Sigmoid colon (tissue), 7 donors: ENCODE results near the gene PHF21A. TPM values are rescaled to one million over a fixed set of nuclear protein-coding genes. Genes with fewer than 3 reads are reported as not detected.

Source experiments
- DNase-seq: peaks from one replicate; pipeline ENCODE4 v3.0.0-alpha.2; 2019
- H3K27ac ChIP-seq, 4 donors: fragments of 200-600 bp; sonication (generic); one replicate each; pipeline ENCODE4 v1.5.1; 2016 to 2019; ENCODE audit warnings: mild to moderate bottlenecking in 1 of 4
- H3K27me3 ChIP-seq, 3 donors: fragments of 200-600 bp; sonication (generic); one replicate each; pipeline ENCODE4 v1.5.1; 2019; ENCODE audit warnings: mild to moderate bottlenecking in 1 of 3
- H3K36me3 ChIP-seq, 4 donors: fragments of 200-600 bp; sonication (generic); one replicate each; pipeline ENCODE4 v1.5.1; 2016 to 2019
- H3K4me1 ChIP-seq, 4 donors: fragments of 200-600 bp; sonication (generic); one replicate each; pipeline ENCODE4 v1.5.1; 2017 to 2019
- H3K4me3 ChIP-seq, 4 donors: fragments of 200-600 bp; sonication (generic); one replicate each; pipeline ENCODE4 v1.5.1; 2017 to 2019; ENCODE audit warnings: mild to moderate bottlenecking in 2 of 4, moderate library complexity in 1 of 4
- H3K9me3 ChIP-seq, 4 donors: fragments of 200-600 bp in 3 of 4; sonication (generic) in 3 of 4; one replicate each; pipeline versions ENCODE4 v1.5.1 to v1.6.1; 2013 to 2019
- EP300 ChIP-seq, 4 donors: sonication (generic); formaldehyde crosslinking; IDR thresholded peaks; one replicate each; pipeline ENCODE4 v1.6.1; 2017; ENCODE audit warnings: antibody characterized with exemption in 4 of 4
- POLR2A ChIP-seq, 2 donors: fragments of 450-650 bp; IDR thresholded peaks; one replicate each; pipeline ENCODE4 v1.6.1; 2016; ENCODE audit warnings: antibody characterized with exemption in 2 of 2, mild to moderate bottlenecking in 2 of 2, moderate library complexity in 2 of 2
- POLR2AphosphoS5 ChIP-seq, 4 donors: sonication (generic); formaldehyde crosslinking; IDR thresholded peaks; one replicate each; pipeline ENCODE4 v1.6.1; 2017; ENCODE audit warnings: antibody characterized with exemption in 4 of 4
- WGBS, 2 donors: extraction: QIAGEN DNeasy Blood & Tissue Kit; methylation state at CpG; one replicate each; pipeline ENCODE4 v1.1.7; 2013; 5-methylcytosine and 5-hydroxymethylcytosine counted together
- intact Hi-C: fragments of 100-400 bp; cut with DNase I; formaldehyde crosslinking; loops from one replicate; pipeline ENCODE4 v1.15.1; 2023
- polyA plus RNA-seq, 3 donors: library from polyadenylated mRNA; stranded (reverse); fragments of 200-250 nt; gene quantifications; one replicate each; pipeline ENCODE4 v1.2.3, GENCODE V29; 2013
- total RNA-seq, 4 donors: library from RNA; depleted of rRNA; stranded (reverse); fragments of >200 nt; gene quantifications; one replicate each; pipeline ENCODE4 v1.1.0, GENCODE V29; 2016
- TF ChIP-seq, protein P1 (sequence below), 4 experiments: fragments of 450-650 bp in 3 of 4; fragments of 200-600 bp in 1 of 4; IDR thresholded peaks; one replicate each; pipeline ENCODE4 v1.5.1; 2016 to 2019; ENCODE audit warnings: antibody characterized with exemption in 4 of 4, mild to moderate bottlenecking in 3 of 4, moderate library complexity in 2 of 4
- donor health status: healthy with polysubstance abuse.
- donor health status: Bipolar disorder and iron deficiency.
- donor health status: healthy.

PHF21A gene
- total and polyA plus RNA-seq, 7 donors = 5.3 to 58.6 (median 30.3) TPM

DNA sequence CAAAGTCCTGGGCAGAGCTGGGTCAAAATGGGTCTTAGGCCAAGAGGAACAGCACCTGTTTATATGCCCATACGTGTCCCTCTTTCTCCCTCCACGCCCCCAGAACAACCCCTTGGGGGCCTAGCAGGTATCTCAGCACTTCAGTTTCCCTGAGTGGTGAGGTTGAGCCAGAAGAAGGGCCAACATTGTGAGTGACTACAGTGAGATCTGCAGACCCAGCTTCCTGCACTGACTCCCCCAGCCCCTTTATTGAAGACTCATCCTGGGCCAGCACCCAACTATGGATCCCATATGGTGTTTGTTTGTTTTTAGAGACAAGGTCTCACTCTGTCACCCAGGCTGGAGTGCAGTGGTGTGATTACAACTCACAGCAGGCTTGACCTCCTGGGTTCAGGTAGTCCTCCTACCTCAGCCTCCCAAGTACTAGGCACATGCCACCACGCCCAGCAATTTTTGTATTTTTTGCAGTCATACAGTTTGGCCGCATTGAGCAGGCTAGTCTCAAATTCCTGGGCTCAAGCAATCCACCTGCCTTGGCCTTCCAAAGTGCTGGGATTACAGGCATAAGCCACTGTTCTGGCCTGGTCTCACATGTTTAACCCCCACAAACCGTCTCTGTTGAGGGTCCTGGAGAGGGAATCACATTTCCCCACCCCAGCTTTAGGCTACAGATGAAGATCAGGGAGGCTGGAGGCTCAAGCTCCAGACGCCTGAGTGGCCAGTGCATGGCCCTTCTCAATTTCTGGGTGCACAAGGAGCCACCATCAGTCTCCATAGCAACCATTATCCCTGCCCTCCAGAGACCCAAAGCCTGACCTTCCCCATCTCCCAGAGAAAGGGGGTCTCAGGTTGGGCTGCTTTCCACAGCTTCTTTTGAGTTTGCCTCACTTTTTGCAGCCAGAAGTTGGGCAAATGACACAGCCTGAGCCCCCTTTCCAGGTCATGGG lies 200.4 kb downstream of the PHF21A start:
- Histone ChIP-seq H3K4me3 (no peak overlapping the region), H3K36me3 (peaks cover 0 to 2% (median 0%) of the 10 kb centered on the region in 4 donors), H3K4me1 (peaks cover 0 to 38% (median 32%) of the 10 kb centered on the region in 4 donors), H3K27ac (no peak overlapping the region), H3K27me3 (peaks cover 15 to 34% (median 20%) of the 10 kb centered on the region in 3 donors), H3K9me3 (no peaks in the 10 kb centered on the region)
- WGBS, 2 donors = 84 to 91% methylated on average over 6 of the region's 6 CpGs
- DNase-seq = peak; percentile 42
- intact Hi-C loops = no loop called here
- TF ChIP-seq EP300 (IDR thresholded peaks at IDR 0.05) (no peak), POLR2AphosphoS5 (IDR thresholded peaks at IDR 0.05) (no peak), POLR2A (IDR thresholded peaks at IDR 0.05) (no peak)
- TF ChIP-seq, protein P1, sequence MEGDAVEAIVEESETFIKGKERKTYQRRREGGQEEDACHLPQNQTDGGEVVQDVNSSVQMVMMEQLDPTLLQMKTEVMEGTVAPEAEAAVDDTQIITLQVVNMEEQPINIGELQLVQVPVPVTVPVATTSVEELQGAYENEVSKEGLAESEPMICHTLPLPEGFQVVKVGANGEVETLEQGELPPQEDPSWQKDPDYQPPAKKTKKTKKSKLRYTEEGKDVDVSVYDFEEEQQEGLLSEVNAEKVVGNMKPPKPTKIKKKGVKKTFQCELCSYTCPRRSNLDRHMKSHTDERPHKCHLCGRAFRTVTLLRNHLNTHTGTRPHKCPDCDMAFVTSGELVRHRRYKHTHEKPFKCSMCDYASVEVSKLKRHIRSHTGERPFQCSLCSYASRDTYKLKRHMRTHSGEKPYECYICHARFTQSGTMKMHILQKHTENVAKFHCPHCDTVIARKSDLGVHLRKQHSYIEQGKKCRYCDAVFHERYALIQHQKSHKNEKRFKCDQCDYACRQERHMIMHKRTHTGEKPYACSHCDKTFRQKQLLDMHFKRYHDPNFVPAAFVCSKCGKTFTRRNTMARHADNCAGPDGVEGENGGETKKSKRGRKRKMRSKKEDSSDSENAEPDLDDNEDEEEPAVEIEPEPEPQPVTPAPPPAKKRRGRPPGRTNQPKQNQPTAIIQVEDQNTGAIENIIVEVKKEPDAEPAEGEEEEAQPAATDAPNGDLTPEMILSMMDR (IDR thresholded peaks at IDR 0.05) = no peak

DNA sequence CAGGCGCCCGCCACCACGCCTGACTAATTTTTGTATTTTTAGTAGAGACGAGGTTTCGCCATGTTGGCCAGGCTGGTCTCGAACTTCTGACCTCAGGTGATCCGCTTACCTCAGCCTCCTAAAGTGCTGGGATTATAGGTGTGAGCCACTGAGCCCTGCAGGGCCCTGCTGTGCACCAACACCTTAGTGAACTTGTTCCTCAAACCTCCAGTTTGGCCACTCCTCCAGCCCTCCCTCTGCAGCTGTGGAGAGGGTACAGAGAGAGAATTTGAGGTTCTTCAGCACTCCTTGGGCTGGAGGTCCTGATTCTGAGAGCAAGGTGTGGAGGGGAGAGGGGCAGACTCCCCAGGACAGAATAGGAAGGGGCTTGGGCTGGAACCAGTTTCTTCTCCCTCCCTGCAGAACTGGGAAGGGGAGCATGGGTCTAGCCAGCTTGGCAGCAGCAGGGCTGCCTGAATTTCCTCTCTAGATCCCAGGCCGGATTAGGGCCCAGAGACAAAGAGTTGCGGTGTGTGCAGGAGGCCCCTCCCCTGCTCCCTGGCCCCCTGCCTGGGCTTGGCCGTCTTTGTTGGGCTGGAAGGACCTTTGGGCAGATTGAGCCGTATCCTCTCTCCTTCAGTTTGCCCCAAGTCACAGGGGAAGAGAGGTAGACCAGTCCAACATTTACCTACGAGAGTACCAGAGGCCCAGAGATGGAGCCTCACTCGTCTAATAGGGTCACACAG lies 201.3 kb downstream of the PHF21A start:
- Histone ChIP-seq H3K4me3 (no peak overlapping the region), H3K9me3 (no peaks in the 10 kb centered on the region), H3K27me3 (peaks cover 15 to 28% (median 20%) of the 10 kb centered on the region in 3 donors), H3K4me1 (peaks cover 0 to 38% (median 32%) of the 10 kb centered on the region in 4 donors), H3K27ac (no peak overlapping the region), H3K36me3 (peaks cover 0 to 11% (median 4%) of the 10 kb centered on the region in 4 donors)
- intact Hi-C loops = no loop called here
- WGBS, 2 donors = 83 to 88% methylated on average over 13 of the region's 13 CpGs
- DNase-seq = peak; percentile 58
- TF ChIP-seq POLR2AphosphoS5 (IDR thresholded peaks at IDR 0.05) (no peak), EP300 (IDR thresholded peaks at IDR 0.05) (no peak), POLR2A (IDR thresholded peaks at IDR 0.05) (no peak)
- TF ChIP-seq, protein P1 (IDR thresholded peaks at IDR 0.05) = no peak

DNA sequence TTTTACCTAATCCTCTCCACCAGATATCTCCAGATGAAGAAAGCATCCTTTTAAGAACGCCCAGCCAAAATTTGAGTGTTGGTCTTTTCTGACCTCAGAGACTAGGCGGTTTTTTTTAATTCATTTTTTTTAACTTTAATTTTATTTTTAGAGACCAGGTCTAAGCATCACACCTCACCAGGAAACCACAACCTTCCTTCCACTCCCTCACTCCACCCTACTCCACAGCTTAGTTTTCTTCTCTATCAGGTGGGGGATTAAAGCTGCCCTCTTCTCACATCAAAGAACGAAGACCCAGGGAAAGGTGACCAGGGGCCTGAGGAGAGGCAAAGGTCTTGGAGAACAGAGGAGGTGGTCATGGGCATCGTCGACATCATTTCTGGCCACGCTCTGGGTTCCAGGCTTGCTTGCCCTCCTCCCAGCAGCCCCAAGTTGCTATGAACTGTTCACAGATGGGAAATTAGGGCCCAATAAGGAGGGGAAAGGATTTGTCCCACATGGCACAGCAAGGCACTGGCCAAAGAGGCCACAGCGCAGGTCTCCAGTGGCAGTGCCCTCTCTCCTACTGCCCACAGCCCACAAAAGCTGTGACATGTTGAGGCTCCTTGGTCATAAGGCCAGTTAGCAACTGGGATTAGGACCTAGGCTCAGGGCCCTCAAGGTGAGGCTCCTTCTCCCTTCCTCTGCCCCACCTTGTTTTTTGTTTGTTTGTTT lies 202.1 kb downstream of the PHF21A start:
- peaks cover 0 to 38% (median 32%) of the 10 kb centered on the region in 4 donors for H3K4me1 ChIP-seq
- H3K9me3 ChIP-seq = no peaks in the 10 kb centered on the region
- peak overlapping the region; percentile 90 to 92 (median 91) for H3K27ac ChIP-seq
- peaks cover 3 to 19% (median 11%) of the 10 kb centered on the region in 4 donors for H3K36me3 ChIP-seq
- DNase-seq = peak; percentile 54
- peak overlapping the region in 3 of 4 donors; percentile 85 to 96 (median 86) for H3K4me3 ChIP-seq
- intact Hi-C loops = loop anchor here (1.0 kb wide), 2 partner anchors 114 to 202 kb away; partner anchors contain the start of genes PHF21A and SLC35C1
- WGBS, 2 donors = 63 to 68% methylated on average over 7 of the region's 7 CpGs
- TF ChIP-seq POLR2A (IDR thresholded peaks at IDR 0.05) (no peak), POLR2AphosphoS5 (IDR thresholded peaks at IDR 0.05) (no peak)
- TF ChIP-seq, protein P1 (IDR thresholded peaks at IDR 0.05) = no peak
- H3K27me3 ChIP-seq = peaks cover 15 to 26% (median 20%) of the 10 kb centered on the region in 3 donors

DNA sequence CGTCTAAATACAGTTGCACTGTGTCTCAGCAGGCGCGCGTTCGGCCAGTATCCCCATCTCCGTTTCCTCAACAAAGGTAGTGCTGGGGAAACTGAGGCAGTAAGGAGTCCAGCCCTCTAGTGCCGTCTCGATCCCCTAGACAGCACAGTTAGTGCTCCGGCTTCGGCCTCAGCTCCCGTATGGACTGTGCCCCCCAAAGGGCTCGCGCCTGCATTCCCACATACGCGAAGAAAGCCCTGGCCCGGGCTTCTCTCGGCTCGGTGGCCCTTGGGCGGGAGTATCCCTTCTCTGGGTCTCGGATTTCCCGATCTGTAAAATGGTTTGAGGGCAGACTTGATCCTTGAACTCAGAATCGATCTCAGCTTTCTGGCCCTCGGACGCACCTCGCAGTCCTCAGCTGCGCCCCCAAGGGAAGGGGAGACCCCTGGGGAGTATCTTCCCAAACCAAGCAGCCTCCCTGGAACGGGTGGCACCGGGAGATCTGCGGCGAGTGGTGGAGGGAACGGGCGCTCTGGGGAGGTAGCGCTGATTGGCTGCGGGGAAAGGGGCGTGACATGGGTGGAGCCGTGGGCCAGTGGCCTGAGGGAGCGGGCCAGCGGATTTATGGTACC lies 202.8 kb downstream of the PHF21A start:
- peaks cover 0 to 38% (median 32%) of the 10 kb centered on the region in 4 donors for H3K4me1 ChIP-seq
- peaks cover 15 to 22% (median 20%) of the 10 kb centered on the region in 3 donors for H3K27me3 ChIP-seq
- H3K9me3 ChIP-seq = no peaks in the 10 kb centered on the region
- no peak for TF ChIP-seq EP300 (IDR thresholded peaks at IDR 0.05)
- peak; percentile 82 to 83 for TF ChIP-seq POLR2A (IDR thresholded peaks at IDR 0.05)
- peak; percentile 92 to 94 (median 94) for TF ChIP-seq POLR2AphosphoS5 (IDR thresholded peaks at IDR 0.05)
- DNase-seq = peak; percentile 94
- peak overlapping the region; percentile 90 to 92 (median 91) for H3K27ac ChIP-seq
- H3K36me3 ChIP-seq = peaks cover 9 to 26% (median 18%) of the 10 kb centered on the region in 4 donors
- 0% methylated on average over 38 of the region's 38 CpGs for WGBS, 2 donors
- intact Hi-C loops = loop anchor here (1.0 kb wide), 2 partner anchors 113 to 203 kb away; partner anchors contain the start of genes PHF21A and SLC35C1
- H3K4me3 ChIP-seq = peak overlapping the region; percentile 81 to 96 (median 86)
